Stimulated activated CD8-positive, alpha-beta memory T cell treated with anti-CD3 and anti-CD28 coated beads, Interleukin-15, amount 100 ng/mL, for 4 hours (primary cell): Measurements from ENCODE around the gene SYTL3.

Experiments used
- DNase-seq, 2 donors: peaks; one replicate each; pipeline ENCODE4 v3.0.0-alpha.2; 2020; ENCODE audit warnings: low read depth in 2 of 2

Gene SYTL3

DNA sequence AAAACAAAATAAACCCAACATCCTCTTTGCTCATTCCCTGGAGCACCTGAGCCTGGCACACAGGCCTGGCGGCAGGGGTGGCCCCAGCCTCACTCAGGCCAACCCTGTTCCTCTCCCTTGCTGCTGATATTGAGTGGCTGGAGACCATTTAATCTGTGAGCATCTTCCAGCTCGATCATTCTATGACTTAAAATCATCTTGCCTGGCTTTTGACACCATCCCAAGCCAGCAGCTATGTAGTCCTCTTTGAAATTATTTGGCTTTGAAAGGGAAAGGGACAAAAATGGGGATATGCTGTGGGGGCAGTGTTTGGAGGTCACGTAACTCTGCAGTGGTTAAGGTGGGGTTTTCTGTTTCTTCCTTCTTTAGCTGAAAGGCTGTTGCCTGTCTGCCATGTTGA, 146.5 kb downstream of the SYTL3 start:
- DNase-seq, result no peak

DNA sequence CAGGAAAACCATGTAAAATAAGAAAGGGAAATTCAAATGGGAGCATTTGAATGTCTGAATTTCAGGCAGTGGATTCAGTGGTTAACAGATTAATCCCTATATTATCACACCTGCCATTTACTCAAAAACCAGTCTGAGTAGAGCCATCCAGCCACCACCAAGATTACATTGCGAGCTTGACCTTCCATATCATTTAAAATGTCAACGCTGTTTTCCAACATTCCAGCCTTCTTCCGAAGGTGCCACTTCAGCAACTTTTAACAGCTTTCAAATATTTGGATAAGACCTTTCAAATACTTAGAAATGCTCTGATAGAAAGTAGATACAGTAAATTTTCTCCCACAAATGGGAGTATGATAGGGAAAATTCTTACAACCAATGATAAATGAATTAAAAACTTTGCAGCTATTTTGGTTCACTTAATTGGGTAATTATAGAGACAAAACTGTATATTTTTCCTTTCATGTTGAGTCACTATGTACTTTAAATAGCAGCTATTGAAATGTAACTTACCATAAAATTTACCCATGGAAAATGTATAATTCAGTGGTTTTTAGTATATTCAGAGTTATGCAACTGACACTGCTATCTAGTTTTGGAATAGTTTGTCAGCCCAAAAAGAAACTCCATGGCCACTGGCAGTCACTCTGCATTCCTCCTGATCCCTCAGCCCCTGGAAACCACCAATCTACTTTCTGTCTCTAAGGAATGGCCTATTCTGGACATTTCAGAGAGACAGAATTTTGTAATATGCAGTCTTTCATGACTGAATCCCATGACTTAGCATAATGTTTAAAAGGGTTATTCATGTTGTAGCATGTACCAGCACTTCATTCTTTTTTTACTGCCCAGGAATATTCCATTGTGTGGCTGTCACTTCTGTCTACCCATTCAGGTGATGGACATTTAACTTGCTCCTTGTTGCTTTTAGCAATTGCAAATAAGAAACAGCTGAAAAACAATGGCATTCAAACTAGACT, 147.8 kb downstream of the SYTL3 start:
- no peak for DNase-seq

DNA sequence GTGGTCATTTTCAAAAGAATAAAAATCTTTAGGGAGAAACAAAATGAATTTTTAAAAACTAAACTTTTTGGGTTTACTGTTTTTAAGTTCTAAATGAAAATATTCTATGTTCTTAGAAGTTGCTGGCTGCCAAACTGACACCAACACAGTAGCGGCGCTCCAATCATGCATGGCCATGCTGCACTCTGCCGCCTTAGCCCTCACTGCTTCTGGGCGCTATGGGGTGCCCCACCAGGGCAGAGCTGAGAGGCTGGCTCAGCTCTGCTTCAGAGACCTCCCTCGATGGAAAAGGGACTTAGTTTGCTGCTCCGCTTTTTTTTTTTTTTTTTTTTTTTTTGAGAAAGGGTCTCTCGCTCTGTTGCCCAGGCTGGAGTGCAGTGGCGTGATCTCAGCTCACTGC, 148.5 kb downstream of the SYTL3 start:
- no peak for DNase-seq

DNA sequence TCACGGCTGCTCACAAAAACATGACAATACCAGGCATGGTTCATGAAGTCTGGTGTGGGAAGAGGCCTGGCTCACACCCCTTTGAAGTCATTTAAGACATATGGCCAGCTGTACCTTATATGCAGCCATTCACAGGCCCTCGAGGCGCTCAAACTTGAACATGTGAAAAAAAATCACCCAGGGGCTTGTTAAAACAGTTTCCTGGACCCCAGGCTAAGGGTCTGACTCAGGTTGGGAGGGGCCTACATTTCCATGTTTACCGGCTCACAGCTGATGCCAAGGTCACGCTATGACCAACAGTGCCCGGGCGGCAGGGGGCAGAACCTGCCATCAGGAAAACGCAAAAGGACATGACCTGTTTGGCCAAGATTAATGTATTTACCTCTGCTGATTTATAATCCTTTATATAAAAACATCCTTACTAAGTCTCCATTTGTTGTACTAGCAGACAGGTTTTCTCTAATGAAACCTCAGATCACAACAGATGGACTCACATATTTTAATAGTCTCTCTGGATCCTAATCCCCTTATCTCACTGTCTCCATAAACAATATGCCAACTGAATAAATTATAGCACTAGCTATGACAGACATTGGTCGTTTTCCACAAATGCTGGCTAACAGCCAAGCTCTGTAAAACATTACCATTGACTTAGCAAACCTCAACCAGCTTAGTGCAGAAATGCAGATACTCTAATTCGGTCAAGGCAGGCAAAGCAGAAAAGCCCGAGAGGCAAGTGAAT, 149.4 kb downstream of the SYTL3 start:
- DNase-seq, result no peak

DNA sequence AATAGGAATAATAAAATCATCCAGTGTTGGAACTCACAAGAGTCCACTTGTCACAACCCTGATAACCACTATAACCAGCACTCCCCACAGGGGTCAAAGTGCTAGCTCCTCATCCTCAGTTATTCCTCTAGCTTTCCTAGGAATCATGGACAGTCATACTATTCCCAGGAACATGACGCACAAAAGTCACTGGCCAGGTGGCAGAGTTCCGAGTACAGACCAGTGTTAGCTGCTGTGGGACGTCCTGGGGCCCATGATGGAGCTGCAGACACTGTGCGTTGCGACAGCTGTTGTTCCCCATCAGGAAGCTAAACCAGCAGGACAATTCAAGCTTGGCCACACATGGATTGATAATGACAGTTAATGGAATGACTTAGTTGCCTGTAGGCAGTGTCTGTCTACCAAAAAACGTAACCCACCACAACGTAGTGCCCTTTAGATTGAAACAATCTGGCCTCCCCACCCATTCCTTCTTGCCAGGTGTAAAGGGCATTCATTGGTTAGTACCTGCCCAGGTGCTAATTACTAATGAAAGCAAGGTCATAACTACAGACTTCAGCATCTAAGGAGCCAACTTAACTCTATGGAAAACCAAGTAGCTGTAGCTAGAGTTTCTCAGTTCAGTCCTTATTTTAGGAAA, 151.9 kb downstream of the SYTL3 start:
- no peak for DNase-seq

DNA sequence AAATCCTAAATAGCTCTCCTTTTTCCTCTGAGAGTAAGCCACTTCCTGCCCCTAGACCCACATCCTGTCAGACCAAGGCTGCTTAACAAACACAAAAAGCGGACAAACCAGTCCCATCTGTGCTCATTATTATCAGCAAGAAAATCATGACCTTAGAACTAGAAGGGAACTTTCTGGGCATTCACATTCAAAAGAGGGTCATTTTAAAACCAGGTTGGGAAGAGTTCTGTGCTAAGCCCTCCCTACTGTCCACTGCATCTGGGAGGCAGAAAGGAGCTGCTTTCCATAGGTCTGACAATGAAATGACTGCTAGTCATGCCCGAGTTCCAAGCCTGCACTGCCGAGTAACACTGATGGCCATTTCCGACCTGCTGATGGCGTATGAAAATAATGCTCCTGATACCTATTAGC, 153.9 kb downstream of the SYTL3 start:
- DNase-seq, result no peak

DNA sequence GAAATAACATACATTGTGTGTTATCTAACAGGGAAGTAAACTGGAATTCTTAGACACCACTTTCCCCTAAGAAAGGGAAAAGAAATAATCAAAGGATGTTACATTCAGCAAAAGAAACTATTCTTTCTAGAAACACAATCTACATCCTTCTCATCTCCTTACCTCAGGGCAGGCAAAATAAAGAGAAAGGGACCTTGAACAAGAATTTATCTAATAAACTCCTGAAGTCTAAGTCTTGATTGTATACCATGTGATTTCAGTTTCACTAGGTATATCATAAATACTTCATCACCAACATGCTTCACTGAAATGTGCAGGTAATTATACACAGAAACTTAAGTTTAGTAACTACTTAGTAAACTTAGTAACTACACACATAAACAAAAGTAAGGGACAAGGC, 154.4 kb downstream of the SYTL3 start:
- no peak for DNase-seq

DNA sequence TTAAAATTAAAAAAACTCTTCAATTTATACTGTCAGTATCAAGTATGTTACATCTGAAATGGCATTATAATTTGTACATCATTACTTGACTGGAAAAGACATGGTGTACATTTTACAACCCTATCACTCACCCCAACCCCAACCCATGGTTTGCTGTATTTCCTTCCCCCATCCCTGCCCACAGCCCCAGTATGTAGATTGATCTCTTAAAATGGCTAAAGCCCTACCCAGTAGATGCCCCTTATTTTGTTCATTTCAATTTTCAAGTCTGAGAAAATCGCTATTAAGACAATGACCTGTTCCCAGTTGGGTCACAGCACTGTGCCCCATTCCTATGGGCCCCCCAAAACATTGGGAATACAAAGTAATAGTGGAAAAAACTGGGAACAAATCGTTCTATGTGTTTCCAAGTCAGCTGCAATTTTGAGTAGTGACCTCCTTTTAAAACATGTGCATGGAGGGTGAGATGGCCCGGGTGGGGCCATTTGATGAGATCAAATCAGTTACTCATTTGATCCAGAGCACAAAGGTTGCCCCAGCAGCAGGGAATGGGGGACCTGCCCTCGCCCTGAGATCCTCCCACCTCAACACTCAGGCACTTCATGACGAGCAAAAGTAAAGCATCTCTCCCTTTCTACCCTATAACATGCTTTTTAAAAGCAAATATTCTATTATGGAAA, 156.0 kb downstream of the SYTL3 start:
- DNase-seq, result no peak

DNA sequence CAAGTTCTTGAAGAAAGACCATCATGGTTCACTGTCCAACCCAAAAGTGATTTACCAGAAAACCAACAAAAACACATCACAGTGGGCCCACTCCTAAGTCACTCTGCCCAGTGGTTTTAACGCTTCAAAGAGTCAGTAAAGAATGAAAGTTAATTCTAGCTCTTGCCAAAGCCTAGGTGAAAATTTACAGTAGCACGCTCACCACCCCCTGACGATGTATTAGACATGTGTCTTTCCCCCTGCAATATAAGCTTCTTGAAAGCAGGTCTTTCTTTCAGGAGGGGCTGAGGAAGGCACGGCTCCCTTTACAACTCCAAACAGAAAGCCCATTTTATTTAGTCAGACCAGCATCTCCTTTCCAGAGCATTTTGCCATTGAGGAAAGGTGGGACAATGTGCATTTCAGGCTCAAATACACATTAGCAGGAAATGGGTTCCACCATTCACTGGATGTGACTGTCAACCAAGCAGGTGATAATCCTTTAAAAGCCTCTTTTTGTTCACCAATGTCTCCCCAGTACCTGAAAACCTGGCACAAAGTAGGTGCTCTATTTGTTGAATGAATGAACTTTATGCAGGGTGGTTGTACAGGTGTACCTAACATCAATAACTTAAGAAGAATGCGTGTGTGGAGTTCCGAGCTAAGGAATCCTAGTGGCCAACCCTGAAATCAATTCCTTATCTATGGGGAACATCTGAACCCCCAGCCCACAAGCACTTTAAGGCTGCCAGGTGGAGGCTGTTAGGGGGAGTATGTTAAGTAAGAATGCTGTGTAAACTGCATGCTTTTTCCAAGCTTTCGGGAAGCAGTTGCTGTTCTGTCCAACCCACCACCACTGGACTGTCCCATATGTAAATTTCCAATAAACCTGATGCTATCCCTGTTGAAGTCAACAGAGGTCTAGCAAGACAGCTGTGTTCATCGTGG, 157.9 kb downstream of the SYTL3 start:
- no peak for DNase-seq

DNA sequence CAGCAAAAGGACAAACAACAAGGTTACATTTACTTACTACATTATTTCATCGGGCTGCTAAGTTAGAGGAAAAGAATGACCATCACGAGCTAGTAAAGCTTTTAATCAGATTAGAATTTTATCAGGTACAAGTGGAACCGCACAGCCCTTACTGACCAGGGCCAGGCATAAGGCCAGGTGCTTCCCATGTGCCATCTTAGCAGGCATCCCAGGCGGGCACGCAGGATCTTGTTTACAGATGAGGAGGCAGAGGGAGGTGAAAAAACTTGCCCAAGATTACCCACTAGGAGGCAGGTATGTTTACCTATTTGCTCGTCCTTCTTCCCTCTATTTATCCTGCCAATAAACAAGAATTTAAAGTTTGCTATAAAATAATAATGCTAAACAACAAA, 158.6 kb downstream of the SYTL3 start:
- DNase-seq, result no peak

DNA sequence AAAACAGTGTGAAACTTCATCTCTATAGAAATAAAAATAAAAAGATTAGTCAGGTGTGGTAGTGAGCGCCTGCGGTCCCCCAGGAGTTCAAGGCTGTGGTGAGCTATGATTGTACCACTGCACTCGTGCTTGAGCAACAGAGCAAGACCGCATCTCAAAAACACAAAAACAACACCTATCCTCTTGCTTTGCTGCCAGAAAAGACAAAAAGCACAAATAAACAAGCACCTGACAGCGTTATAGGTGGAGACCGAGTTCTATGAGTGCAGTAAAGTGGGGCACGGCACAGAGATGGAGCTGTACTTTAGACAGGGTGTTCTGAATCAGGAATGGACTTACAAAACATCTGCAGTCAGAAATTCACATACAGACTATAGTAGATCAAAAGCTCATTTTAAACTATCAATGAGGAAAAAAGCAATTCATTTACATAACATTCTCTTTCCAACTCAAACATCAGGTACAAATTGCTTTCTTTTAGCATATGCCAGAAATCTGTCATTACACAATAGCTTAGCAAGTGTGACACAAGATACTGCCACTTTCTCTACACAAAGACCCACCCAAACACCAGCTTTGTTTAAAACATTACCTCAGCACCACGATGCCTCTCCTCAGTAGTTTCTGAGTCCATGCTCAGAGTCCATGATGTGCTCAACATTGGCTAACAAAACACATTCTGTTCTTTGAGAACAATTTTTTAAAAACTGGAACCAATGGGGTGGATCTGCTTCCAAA, 159.3 kb downstream of the SYTL3 start:
- DNase-seq, result no peak

DNA sequence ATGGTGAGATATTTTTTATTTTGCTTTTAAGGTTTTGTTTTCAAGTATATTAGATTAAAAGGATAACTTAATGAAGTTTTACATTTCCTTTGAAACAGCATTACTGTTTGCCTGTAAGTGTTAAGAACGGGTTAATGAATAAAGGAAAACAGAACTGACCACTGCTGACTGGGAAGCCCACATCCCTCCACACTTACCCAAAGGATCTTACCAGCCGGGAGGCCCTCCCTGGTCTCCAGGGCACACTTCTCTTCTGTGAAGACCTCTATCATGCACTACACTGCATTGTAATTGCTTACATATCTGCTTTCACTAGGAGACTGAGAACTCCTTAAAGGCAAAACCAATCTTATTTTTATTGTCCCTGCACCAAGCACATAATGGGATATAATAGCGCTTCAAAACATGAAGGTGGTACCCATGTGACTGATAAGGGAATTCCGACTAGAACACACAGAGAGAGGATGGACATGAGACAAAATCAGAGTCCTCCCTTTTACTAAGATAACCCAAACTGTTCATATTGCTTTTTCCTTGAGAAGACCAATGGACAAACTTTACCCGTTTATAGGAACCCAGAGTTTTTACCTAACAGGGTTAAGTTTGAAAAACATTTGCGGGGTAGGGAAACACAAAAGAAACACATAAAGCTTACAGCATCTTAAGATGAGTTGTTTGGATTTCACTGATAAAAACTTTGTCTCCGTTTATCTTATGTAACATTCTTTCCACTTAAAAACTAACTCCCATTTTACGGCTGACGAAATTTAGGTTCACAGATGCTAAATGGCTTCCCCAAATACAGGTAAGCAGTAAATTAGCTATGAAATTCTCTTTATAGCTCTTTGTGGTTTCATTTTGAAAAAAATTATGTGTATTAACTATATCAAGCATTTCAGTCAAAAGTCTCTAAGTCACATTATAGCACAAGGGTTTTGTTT, 160.6 kb downstream of the SYTL3 start:
- no peak for DNase-seq

DNA sequence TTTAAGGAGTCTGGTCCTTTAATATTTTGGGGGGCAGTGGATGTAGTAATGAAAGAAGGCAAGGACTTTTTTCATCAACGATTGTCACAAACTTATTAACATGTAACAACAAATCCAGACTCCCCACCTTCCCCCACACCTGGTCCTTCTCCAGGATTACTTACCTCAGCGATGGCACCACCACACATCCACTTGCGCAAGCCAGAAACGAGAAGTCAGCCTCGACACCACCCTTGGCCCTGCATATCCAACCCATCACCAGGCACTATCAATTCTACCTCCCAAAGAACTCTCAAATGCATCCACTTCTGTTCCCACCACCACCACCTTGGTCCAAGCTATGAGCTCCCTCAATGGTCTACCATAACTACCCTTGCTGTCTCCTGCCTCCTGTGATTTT, 162.8 kb downstream of the SYTL3 start:
- no peak for DNase-seq

DNA sequence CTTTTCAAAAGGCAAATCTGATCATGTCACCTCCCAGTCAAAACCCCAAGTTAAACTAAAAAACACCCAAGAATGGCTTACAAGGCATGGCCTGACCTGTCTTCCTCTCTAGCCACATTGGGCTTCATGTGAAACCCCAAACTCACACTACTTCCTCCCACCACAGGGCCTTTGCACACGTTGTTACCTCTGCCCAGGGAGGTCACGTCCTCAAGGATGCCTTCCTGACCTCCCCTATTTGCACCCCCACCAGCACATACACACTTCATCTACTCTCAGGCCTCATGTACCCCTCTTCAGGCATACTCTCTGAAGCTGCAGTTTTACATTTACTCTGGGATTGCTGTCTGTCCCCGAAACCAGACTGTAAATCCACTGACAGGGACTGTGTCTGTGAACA, 163.2 kb downstream of the SYTL3 start:
- DNase-seq, result no peak
